Activated CD4-positive, alpha-beta T cell treated with anti-CD3 and anti-CD28 coated beads, Interleukin-2, amount 50 U/mL, for 1 hour (primary cell): Measurements from ENCODE around the gene CBX7.

Source experiments
- DNase-seq: peaks from one replicate; pipeline ENCODE4 v3.0.0-alpha.2; 2020

The CBX7 gene

GRCh38 chr22:39146256-39147101, 6.0 kb downstream of the CBX7 start:
- no peak for DNase-seq

- peak; percentile 47 for DNase-seq
Observed at GRCh38 chr22:39144101-39144767, 8.2 kb downstream of the CBX7 start.

GRCh38 chr22:39142088-39142680, 10.3 kb downstream of the CBX7 start:
- DNase-seq, result no peak

- DNase-seq, result no peak
Observed at GRCh38 chr22:39139933-39140332, 12.5 kb downstream of the CBX7 start.

- no peak for DNase-seq
Observed at GRCh38 chr22:39138357-39138997, 14.0 kb downstream of the CBX7 start.

GRCh38 chr22:39136317-39136716, 16.2 kb downstream of the CBX7 start:
- no peak for DNase-seq

GRCh38 chr22:39135092-39135896, 17.2 kb downstream of the CBX7 start:
- peak; percentile 46 for DNase-seq

- no peak for DNase-seq
Observed at GRCh38 chr22:39134366-39135091, 18.0 kb downstream of the CBX7 start.

- DNase-seq, result no peak
Observed at GRCh38 chr22:39133871-39134270, 18.6 kb downstream of the CBX7 start.

GRCh38 chr22:39132871-39133524, 19.5 kb downstream of the CBX7 start:
- DNase-seq, result no peak

- DNase-seq, result no peak
Observed at GRCh38 chr22:39132281-39132680, 20.2 kb downstream of the CBX7 start.

- DNase-seq, result no peak
Observed at GRCh38 chr22:39130892-39131855, 21.3 kb downstream of the CBX7 start.

- no peak for DNase-seq
Observed at GRCh38 chr22:39130152-39130704, 22.3 kb downstream of the CBX7 start.

GRCh38 chr22:39129746-39130145, 22.7 kb downstream of the CBX7 start:
- DNase-seq, result no peak

GRCh38 chr22:39129081-39129480, 23.4 kb downstream of the CBX7 start:
- DNase-seq, result no peak

- DNase-seq, result no peak
Observed at GRCh38 chr22:39128508-39128907, 24.0 kb downstream of the CBX7 start.

GRCh38 chr22:39125622-39126021, 26.9 kb downstream of the CBX7 start:
- no peak for DNase-seq

- no peak for DNase-seq
Observed at GRCh38 chr22:39123751-39124581, 28.5 kb downstream of the CBX7 start.
